Prostate gland (tissue), 2 donors: ENCODE results near the gene CSTF3.

Experiments
- POLR2A ChIP-seq: fragments of 450-650 bp; IDR thresholded peaks from one replicate; pipeline ENCODE4 v1.6.1; 2016; ENCODE audit warnings: antibody characterized with exemption, mild to moderate bottlenecking
- POLR2AphosphoS5 ChIP-seq: sonication (generic); formaldehyde crosslinking; IDR thresholded peaks from one replicate; pipeline ENCODE4 v1.6.1; 2017; ENCODE audit warnings: antibody characterized with exemption
- TF ChIP-seq, protein P1 (sequence below), 4 experiments: fragments of 200-600 bp in 2 of 4; fragments of 450-650 bp in 2 of 4; sonication (generic) in 2 of 4; IDR thresholded peaks; 1 replicate in 3 of 4; 2 replicates in 1 of 4; pipeline ENCODE4 v1.5.1; 2016 to 2019; ENCODE audit warnings: antibody characterized with exemption in 4 of 4, mild to moderate bottlenecking in 2 of 4, moderate library complexity in 2 of 4

DNA sequence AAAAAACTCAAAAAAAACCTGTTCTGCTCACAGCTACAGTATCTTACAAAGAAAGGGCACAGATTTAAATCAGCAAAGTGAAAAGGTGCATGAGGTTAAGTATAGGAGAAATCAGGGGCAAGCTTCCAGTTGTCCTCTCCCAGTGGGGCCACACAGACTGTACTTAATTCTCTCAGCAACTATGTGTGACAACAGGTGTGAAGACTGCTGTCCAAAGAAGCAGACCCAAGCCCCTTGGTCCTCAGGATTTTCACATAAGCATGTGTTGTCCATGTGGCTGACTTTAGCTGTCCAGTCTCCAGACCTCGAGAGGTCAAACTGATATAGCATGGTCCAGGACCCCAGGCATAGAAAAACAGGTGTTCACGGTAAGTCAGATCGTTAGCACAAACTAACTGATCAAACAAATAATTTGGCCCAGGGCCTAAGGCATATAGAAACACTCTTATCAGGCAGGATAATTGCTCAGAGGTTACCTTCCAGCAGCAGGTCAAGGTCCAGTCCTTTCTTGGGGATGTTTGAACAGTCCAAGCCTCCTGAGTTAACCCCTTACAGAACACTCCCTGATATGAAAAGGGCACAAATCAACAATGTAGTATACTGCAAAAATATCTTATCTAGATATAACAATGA, 21.1 kb upstream of the CSTF3 start:
- TF ChIP-seq POLR2AphosphoS5 (no peak), POLR2A (no peak)
- TF ChIP-seq, protein P1, sequence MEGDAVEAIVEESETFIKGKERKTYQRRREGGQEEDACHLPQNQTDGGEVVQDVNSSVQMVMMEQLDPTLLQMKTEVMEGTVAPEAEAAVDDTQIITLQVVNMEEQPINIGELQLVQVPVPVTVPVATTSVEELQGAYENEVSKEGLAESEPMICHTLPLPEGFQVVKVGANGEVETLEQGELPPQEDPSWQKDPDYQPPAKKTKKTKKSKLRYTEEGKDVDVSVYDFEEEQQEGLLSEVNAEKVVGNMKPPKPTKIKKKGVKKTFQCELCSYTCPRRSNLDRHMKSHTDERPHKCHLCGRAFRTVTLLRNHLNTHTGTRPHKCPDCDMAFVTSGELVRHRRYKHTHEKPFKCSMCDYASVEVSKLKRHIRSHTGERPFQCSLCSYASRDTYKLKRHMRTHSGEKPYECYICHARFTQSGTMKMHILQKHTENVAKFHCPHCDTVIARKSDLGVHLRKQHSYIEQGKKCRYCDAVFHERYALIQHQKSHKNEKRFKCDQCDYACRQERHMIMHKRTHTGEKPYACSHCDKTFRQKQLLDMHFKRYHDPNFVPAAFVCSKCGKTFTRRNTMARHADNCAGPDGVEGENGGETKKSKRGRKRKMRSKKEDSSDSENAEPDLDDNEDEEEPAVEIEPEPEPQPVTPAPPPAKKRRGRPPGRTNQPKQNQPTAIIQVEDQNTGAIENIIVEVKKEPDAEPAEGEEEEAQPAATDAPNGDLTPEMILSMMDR (IDR thresholded peaks at IDR 0.05): no peak
